GM12872 (cell line): ENCODE data around the gene CPSF3.

Experiments used
- TF ChIP-seq, protein P1 (sequence below): IDR thresholded peaks from 3 replicates; pipeline ENCODE4 v1.5.1; 2011; ENCODE audit warnings: low read depth, mild to moderate bottlenecking, low read length, moderate library complexity; ENCODE audit not compliant: insufficient read depth

CPSF3 gene

DNA sequence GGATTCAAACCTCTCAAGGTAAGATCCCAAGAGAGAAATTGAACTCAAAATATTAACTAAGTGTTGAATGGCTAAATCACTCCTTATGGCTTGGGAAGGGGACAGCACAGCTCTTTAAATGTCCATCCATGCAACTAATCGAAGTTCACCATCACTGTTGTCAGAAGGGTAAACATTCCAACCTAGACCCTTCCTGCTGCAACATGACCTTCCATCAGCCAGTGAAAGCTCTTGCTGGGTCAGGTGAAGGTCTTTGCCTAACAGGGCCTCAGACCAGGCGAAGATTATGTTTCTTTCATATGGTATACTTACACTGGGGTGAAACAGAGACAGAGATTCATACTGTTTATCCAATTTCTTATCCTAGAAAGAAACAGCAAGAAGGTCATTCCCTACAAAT lies 67.3 kb downstream of the CPSF3 start:
- TF ChIP-seq, protein P1, sequence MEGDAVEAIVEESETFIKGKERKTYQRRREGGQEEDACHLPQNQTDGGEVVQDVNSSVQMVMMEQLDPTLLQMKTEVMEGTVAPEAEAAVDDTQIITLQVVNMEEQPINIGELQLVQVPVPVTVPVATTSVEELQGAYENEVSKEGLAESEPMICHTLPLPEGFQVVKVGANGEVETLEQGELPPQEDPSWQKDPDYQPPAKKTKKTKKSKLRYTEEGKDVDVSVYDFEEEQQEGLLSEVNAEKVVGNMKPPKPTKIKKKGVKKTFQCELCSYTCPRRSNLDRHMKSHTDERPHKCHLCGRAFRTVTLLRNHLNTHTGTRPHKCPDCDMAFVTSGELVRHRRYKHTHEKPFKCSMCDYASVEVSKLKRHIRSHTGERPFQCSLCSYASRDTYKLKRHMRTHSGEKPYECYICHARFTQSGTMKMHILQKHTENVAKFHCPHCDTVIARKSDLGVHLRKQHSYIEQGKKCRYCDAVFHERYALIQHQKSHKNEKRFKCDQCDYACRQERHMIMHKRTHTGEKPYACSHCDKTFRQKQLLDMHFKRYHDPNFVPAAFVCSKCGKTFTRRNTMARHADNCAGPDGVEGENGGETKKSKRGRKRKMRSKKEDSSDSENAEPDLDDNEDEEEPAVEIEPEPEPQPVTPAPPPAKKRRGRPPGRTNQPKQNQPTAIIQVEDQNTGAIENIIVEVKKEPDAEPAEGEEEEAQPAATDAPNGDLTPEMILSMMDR = no peak

DNA sequence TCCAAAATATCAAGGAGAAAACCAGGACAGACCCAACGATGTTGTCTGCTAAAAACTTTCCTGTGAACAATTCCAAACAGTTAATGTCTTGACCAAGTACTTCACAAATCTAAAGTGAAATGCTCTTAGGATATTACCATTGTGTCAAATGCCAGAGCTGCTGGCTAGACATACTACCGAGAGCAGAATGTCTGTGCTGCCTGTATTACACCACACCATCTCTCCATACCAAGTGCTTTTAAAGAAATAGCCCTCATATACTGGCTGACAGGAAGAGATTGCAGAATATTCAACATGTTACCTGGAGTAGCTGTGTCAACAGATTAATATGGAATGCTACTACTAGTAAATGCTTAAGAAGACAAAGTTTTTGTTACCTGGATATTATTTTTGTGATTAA lies 69.5 kb downstream of the CPSF3 start:
- TF ChIP-seq, protein P1 = no peak

DNA sequence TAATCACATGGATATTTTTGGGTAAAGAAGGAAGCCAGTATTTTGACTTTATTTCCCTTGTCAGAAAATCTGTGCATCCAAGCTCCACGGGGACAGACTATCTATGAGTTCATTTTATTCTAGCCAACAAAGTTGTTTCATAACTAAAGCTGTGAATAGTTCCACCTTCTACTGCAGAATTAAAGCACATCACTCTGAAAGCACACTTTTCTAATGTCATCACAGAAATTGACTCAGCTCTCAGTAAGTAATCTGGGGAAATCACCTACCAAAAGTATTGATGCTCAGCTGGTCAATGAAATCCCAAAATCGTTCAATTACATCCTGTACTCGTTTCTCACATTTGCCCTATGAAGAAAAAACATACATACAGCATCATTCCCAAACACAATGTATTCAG lies 70.0 kb downstream of the CPSF3 start:
- TF ChIP-seq, protein P1 = no peak

DNA sequence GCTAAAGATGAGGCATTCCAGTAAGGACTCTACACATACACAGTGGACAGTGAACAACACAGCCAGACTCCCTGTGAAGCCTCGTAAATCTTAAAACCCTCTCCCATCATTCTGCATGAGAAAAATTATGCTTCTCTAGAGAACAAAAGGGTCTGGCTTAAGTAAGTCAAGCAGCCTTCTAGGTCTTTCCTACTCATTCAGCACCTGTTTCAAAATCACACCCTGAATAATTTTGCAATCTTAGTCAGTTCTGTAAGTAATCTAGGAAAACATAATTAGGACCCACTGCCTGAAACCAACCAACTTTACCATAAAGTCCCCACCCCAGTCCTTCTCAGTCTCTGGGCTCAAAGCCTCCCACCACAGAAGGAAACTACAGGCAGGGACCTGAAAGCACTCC lies 70.6 kb downstream of the CPSF3 start:
- TF ChIP-seq, protein P1 = no peak

DNA sequence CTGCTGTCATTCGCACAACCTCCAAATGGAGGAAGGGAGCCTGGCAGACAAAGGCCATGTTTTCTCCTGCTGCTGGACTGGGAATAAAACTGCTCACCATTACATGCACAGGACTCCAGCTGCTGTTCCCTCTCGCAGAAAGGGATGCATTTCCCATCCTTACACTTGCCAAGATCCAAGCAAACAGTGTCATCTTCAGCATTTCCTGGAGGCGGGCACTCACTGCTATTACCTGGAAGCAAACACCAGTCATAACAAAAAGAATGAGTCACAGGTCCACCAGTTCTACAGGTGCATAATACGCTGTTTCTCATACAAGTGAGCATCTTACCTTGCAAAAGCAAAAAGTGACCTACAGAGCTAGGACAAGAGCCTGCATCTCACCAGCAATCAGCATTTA lies 73.6 kb downstream of the CPSF3 start:
- TF ChIP-seq, protein P1 = no peak

DNA sequence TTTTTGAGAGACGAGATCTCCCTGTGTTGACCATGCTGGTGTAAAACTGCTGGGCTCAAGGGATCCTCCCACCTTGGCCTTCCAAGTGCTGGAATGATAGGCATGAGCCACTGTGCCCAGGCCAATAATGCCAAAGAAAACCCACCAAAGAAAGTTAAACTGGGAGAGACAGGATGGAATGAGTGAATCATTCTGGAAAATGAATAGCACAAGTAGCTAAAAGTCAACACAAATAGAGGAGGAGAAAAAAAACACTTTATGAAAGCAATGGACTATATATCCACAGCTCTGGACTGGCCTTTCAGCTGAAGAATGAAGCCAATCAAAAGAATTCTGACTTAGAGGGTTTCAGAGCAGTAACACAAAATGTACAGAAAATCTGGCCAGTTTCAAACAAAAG lies 74.8 kb downstream of the CPSF3 start:
- TF ChIP-seq, protein P1 = no peak

DNA sequence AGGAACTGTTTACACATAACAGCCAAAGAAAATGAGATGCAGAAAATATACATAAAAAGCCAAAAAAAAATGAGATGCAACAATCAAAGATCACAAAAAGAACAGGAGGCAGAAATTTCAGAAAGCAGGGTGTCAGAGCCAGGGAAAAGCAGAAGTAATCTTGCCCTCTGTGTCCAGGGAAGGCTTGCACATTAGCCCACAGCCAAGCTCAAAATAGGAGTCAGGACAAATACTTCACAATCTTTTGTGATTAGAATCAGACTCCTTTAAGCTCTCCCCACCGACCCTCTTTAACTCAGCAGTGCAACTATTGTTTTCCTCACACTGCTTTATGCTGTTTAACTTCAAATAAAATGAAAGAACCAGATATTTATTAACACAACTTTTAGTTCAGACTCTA lies 85.5 kb downstream of the CPSF3 start:
- TF ChIP-seq, protein P1 = no peak

DNA sequence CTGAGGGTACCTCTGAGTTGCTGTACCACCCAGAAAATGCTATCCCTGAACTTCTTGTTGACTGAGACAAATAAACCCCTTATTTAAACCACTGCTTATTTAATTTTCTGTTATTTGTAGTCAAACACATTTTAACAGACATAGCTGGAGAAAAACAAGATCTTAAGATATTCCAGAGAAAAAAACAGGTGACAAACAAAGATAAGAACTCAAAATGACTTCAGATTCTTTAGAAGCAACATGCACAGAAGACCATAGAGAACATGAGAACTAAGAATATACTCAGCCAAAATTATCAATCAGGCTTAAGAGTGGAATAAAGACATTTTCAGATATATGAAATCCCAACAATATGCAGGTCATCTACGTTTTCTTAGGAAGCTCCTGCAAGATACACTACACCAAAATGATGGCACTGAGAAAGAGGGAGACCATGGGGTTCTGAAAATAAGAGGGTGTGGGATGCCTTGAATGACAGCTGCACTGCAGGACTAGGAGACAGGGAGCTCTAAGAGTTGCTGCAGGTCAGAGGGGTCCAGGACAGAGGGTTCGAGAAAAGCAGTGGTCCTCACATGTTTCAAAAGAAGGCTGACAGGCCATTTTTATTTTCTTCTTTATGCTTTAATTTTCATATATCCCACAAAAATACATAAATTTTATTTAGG lies 93.8 kb downstream of the CPSF3 start:
- TF ChIP-seq, protein P1 = no peak
